Measurements from ENCODE around the gene LARGE2. TPM values are rescaled to one million over a fixed set of nuclear protein-coding genes. Genes with fewer than 3 reads are reported as not detected.

The LARGE2 gene
- total RNA-seq, 1 experiment from 2014 or later, result 108 TPM

DNA sequence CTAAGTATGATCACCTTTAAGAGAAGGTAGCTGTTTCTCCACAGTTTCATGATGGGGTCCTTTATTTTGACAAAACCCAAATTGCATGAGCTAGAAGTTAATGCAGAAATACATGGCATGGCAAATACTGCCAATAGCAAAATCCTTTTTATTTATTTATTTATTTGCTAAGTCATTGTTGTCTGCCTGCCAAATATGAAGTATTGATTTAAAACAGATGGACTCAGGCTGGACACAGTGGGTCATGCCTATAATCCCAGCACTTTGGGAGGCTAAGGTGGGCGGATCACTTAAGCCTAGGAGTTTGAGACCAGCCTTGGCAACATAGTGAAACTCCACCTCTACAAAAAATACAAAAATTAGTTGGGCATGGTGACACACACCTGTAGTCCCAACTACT, 52.4 kb downstream of the LARGE2 start:
- H3K27ac ChIP-seq (ENCODE audit: insufficient read length, low read depth, low read length), result no peak overlapping the region
- no peak overlapping the region for H3K14ac ChIP-seq (ENCODE audit: insufficient read depth, low read length)
- no peak overlapping the region for H3K23ac ChIP-seq (ENCODE audit: insufficient read length, low read depth, low read length)
- H3K23me2 ChIP-seq (ENCODE audit: insufficient read length, low read depth, low read length, poor library complexity, severe bottlenecking), result no peaks in the 10 kb centered on the region
- no peak overlapping the region for H2BK12ac ChIP-seq (ENCODE audit: insufficient read length, low read depth, low read length)
- TF ChIP-seq CTCF (conservative IDR thresholded peaks at IDR 0.05), result no peak
- no peak overlapping the region for H3K56ac ChIP-seq (ENCODE audit: insufficient read length, low read depth, low read length)
- Mint-ChIP-seq H3K27me3 (ENCODE audit: low read depth) (no peaks in the 10 kb centered on the region), H3K9me3 (no peaks in the 10 kb centered on the region), H3K4me1 (peaks cover 0 to 2% of the 10 kb centered on the region in 2 experiments; a peak in 2 of 4 replicates), H3K27ac (no peak overlapping the region), H3K4me3 (no peak overlapping the region), H3K36me3 (ENCODE audit: insufficient read depth in 1 of 3, low read depth in 3 of 3) (peaks cover 5 to 38% (median 24%) of the 10 kb centered on the region in 3 experiments; a peak in 6 of 7 replicates)
- no peak overlapping the region for H3T11ph ChIP-seq (ENCODE audit: low read length)
- no peaks in the 10 kb centered on the region for H3K79me2 ChIP-seq (ENCODE audit: insufficient read depth, low read length)
- no peaks in the 10 kb centered on the region for H3K79me1 ChIP-seq (ENCODE audit: insufficient read depth, low read depth, low read length, poor library complexity, severe bottlenecking)
- H2AK5ac ChIP-seq (ENCODE audit: insufficient read length, low read length), result no peak overlapping the region
- H2BK15ac ChIP-seq (ENCODE audit: low read depth, low read length), result no peak overlapping the region
- no peak overlapping the region for H3K18ac ChIP-seq (ENCODE audit: insufficient read length, low read depth, low read length)
- no peak overlapping the region for H4K91ac ChIP-seq (ENCODE audit: insufficient read length, low read depth, low read length)
- H2BK5ac ChIP-seq (ENCODE audit: insufficient read length, low read length), result no peak overlapping the region
- no peak overlapping the region for H2BK120ac ChIP-seq (ENCODE audit: low read depth, low read length, poor library complexity, severe bottlenecking)
- DNase-seq, result no peak
- no peak overlapping the region for H3K9ac ChIP-seq (ENCODE audit: extremely low read depth, insufficient read length, low read length)
- no peaks in the 10 kb centered on the region for H3K9me3 ChIP-seq (ENCODE audit: control insufficient read depth, low read depth, low read length)
- no peak overlapping the region for H4K8ac ChIP-seq (replicated peaks; ENCODE audit: insufficient read length, low read depth, low read length)
- H2BK20ac ChIP-seq (ENCODE audit: low read depth, low read length, poor library complexity, severe bottlenecking), result no peak overlapping the region
- H4K20me1 ChIP-seq (ENCODE audit: control insufficient read depth, insufficient read depth, insufficient read length), result no peaks in the 10 kb centered on the region
- no CpG with 5 or more reads among the region's 1 CpG for WGBS (ENCODE audit: extremely low coverage, insufficient read length, low lambda C conversion rate)
- no peak overlapping the region for H3K4me2 ChIP-seq (ENCODE audit: insufficient read depth, insufficient read length, low read length)
- H3K27me3 ChIP-seq (ENCODE audit: insufficient read depth, low read length), result no peaks in the 10 kb centered on the region
- no peak overlapping the region for H4K5ac ChIP-seq (ENCODE audit: insufficient read length, low read depth, low read length)
- no peaks in the 10 kb centered on the region for H3K4me1 ChIP-seq (ENCODE audit: insufficient read depth, low read length)
- no peak overlapping the region for H2AFZ ChIP-seq (ENCODE audit: low read length)
- H3K4ac ChIP-seq (ENCODE audit: low read depth, low read length), result no peak overlapping the region

Other genes with a start within 250 kb of the LARGE2 start
- 8.9 and 10.4 TPM in 2 replicates for gene SLC35C1, start 117.5 kb upstream of the LARGE2 start, total RNA-seq (2021)
- gene CRY2, start 75.2 kb upstream of the LARGE2 start, total RNA-seq (2021), result 14.4 and 14.5 TPM in 2 replicates
- gene MAPK8IP1, start 37.0 kb upstream of the LARGE2 start, total RNA-seq (2021), result 30.1 and 30.2 TPM in 2 replicates
- gene FREY1, start 15.4 kb upstream of the LARGE2 start, total RNA-seq (2021), result 2.1 and 2.2 TPM in 2 replicates
- 28.6 and 30.8 TPM in 2 replicates for gene PEX16, start 4.8 kb upstream of the LARGE2 start, total RNA-seq (2021)
- gene PHF21A, start 198.8 kb downstream of the LARGE2 start, total RNA-seq (2021), result 28.6 and 33.8 TPM in 2 replicates